ENCODE results near the gene GPT2.

Gene GPT2

GRCh38 chr16:46927273-46927672 is 43.1 kb downstream of the GPT2 start:
- DNase-seq (ENCODE audit: low read depth): no peak
- no peak overlapping the region for H3K4me3 ChIP-seq (ENCODE audit: low read depth, low read length)
- no peak for TF ChIP-seq CTCF (IDR thresholded peaks at IDR 0.05; ENCODE audit: low read depth, low read length)
- no peak for TF ChIP-seq POLR2A (IDR thresholded peaks at IDR 0.05; ENCODE audit: extremely low read depth, insufficient read length)
- TF ChIP-seq, protein P1, sequence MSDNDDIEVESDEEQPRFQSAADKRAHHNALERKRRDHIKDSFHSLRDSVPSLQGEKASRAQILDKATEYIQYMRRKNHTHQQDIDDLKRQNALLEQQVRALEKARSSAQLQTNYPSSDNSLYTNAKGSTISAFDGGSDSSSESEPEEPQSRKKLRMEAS (IDR thresholded peaks at IDR 0.05; ENCODE audit: low read depth, low read length): no peak
- no peak for TF ChIP-seq MYC (IDR thresholded peaks at IDR 0.05; ENCODE audit: low read depth, low read length)

GRCh38 chr16:46928811-46929210 is 44.6 kb downstream of the GPT2 start:
- no peak for DNase-seq (ENCODE audit: low read depth)
- H3K4me3 ChIP-seq (ENCODE audit: low read depth, low read length): no peak overlapping the region
- TF ChIP-seq CTCF (IDR thresholded peaks at IDR 0.05; ENCODE audit: low read depth, low read length) (no peak), POLR2A (IDR thresholded peaks at IDR 0.05; ENCODE audit: extremely low read depth, insufficient read length) (no peak), MYC (IDR thresholded peaks at IDR 0.05; ENCODE audit: low read depth, low read length) (no peak)
- TF ChIP-seq, protein P1 (IDR thresholded peaks at IDR 0.05; ENCODE audit: low read depth, low read length): no peak

- DNase-seq (ENCODE audit: low read depth): peak; percentile 69
- no peak overlapping the region for H3K4me3 ChIP-seq (ENCODE audit: low read depth, low read length)
- TF ChIP-seq MYC (IDR thresholded peaks at IDR 0.05; ENCODE audit: low read depth, low read length) (no peak), POLR2A (IDR thresholded peaks at IDR 0.05; ENCODE audit: extremely low read depth, insufficient read length) (no peak), CTCF (IDR thresholded peaks at IDR 0.05; ENCODE audit: low read depth, low read length) (peak; percentile 92)
- TF ChIP-seq, protein P1 (IDR thresholded peaks at IDR 0.05; ENCODE audit: low read depth, low read length): no peak
These were observed 45.5 kb downstream of the GPT2 start for GRCh38 chr16:46929378-46930332.

DNA sequence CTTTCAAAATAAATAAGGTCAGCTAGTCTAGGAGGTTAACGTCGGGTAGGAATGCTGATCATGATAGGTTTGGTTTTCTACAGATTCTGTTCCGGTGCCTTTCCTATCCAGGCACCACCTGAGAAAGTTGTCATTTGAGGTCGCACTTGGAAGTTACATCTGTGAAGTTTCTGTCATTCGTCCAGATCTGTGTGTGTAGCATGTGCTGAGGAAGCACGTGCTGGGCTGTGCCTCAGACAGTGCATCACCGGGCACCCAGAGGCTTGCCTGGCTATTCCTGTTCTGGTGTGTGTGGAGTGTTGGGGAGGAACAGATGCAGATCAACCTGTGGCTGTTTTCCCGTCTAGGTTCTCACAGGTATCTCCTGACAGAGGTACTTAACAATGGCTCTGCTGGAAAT is 46.7 kb downstream of the GPT2 start:
- DNase-seq (ENCODE audit: low read depth): no peak
- TF ChIP-seq, protein P1 (IDR thresholded peaks at IDR 0.05; ENCODE audit: low read depth, low read length): no peak
- TF ChIP-seq POLR2A (IDR thresholded peaks at IDR 0.05; ENCODE audit: extremely low read depth, insufficient read length): no peak
- no peak for TF ChIP-seq CTCF (IDR thresholded peaks at IDR 0.05; ENCODE audit: low read depth, low read length)
- TF ChIP-seq MYC (IDR thresholded peaks at IDR 0.05; ENCODE audit: low read depth, low read length): no peak
- H3K4me3 ChIP-seq (ENCODE audit: low read depth, low read length): no peak overlapping the region

- TF ChIP-seq, protein P1 (IDR thresholded peaks at IDR 0.05; ENCODE audit: low read depth, low read length): peak; percentile 53
- no peak for TF ChIP-seq CTCF (IDR thresholded peaks at IDR 0.05; ENCODE audit: low read depth, low read length)
- TF ChIP-seq MYC (IDR thresholded peaks at IDR 0.05; ENCODE audit: low read depth, low read length): peak; percentile 29; the same call in 1 of the 2 replicates
- H3K4me3 ChIP-seq (ENCODE audit: low read depth, low read length): no peak overlapping the region
- DNase-seq (ENCODE audit: low read depth): peak; percentile 87
These were observed 48.6 kb downstream of the GPT2 start for GRCh38 chr16:46932802-46933201.
